GM08714 (cell line): ENCODE results near the gene TMEM158.

Source experiments
- H3K4me3 ChIP-seq: fragments of 200-500 bp; sonication (Bioruptor generic); 2 replicates; pipeline ENCODE4 v1.5.1; 2014; ENCODE audit warnings: mild to moderate bottlenecking, low read length, inconsistent platforms
- ZNF274 ChIP-seq: IDR thresholded peaks from 2 replicates; pipeline ENCODE4 v1.6.1; 2012; ENCODE audit warnings: mild to moderate bottlenecking, low read depth, low read length

The TMEM158 gene

DNA sequence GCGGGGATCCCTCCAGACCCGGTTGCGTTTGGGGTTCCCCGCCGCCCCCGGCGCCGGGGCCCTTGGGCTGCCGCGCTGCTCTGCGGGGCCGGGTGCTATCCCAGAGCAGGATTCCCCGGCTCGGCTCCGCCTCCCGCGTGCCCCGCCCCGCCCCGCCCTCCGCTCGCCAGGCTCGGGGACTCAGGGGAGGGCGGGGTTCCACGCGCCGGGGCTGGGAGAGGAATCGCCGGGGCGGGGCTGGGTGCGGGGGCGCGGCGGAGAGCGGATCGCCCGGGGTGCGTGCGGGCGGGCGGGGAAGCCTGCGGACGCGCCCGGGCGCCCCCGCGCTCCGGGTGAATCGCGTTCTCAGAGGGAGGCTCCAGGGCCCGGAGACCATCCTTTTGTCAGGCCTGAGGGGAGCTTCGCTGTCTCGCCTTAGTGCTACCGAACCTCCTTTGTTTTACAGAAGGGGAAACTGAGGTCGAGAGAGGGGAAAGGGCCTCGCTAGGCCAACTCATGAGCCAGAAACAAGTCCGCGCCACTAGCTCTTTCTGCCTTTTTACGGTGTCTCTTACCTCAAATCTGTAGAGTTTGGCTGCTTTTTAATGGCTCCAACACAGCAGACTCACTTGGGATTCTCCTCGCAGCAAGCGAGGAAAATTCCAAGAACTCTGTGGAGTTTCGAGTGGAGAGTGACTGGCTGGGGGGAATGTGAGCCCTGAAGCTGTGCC lies at the start of gene TMEM158:
Gene TMEM158, minus strand, starts transcription at position 82 of the 710 bp plus-strand sequence. CDS start 260 bp downstream, outside the sequence.
- H3K4me3 ChIP-seq, result peak within 1 kb of the TSS; percentile 40; the same call in 1 of the 2 replicates
- no peak for TF ChIP-seq ZNF274

DNA sequence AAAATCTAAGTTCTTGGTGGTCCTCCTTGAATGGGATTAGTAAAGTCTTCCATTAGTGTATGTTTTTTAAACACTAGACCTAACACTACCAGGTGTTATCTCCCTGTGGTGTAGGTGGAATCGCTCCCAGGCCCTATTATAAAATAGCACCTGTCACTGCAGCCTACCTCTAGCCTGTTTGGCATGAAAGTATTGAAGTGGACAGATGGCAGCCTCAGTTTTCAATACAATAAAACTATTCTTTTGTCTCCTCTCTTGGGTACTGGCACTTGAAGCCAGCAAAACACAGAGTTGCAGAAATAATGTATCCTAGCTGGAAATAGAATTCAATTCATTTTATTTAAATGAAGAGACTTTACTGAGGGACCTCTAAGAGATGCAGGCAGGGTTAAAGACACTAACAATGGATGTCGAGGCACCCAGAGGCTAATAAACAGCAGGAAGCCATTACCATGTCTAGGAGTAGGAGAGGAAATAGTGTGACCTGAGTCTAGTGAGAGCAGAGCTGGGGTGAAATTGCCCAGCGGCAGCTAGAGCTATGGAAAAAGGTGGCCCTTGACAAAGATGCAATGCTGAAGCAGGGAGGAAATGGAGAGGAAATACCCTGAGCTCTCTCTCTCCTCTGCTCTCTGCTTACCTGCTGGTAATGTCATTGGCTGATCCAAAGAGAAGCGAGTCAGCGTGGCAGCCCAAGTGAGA lies 49.1 kb upstream of the TMEM158 start:
- TF ChIP-seq ZNF274, result no peak
- no peak overlapping the region for H3K4me3 ChIP-seq

DNA sequence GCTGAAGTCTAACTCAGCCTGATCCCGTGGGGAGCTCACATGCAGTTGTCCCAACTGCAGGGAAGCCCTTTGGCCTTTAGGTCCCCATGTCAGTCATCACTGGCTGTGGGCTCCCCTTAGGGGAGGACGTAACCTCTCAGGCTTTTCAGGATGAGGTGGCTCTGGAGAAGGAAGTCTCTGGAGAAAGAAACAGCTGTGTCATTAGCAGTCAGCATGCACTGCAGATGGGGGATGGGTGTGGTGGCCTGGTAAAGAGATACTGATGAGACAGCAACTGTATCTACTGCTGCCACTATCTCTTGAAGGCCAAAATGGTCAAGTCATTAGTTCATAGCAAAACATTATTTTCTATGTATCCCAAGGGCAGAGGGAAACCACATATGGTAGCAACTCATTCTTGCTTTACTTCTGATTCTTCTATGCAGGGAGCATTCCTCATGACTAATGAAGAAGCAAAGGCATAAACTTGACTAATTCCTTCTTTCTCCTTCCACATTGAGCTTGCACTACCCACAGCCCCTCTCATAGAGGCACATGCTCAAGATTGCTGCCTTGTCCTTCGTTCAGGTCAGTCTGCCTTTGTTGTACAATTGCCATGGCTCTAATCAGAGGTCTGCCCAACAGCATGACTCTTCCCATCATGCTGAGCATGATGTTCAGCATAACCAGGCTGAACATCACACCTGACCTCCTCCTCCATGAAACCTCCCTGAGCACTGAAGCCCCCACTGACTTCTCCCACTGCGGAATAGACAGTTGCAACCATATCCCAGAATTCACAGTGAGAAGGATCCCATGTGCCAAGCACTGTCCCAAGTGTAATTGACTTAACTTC lies 47.8 kb upstream of the TMEM158 start:
- no peak overlapping the region for H3K4me3 ChIP-seq
- no peak for TF ChIP-seq ZNF274

DNA sequence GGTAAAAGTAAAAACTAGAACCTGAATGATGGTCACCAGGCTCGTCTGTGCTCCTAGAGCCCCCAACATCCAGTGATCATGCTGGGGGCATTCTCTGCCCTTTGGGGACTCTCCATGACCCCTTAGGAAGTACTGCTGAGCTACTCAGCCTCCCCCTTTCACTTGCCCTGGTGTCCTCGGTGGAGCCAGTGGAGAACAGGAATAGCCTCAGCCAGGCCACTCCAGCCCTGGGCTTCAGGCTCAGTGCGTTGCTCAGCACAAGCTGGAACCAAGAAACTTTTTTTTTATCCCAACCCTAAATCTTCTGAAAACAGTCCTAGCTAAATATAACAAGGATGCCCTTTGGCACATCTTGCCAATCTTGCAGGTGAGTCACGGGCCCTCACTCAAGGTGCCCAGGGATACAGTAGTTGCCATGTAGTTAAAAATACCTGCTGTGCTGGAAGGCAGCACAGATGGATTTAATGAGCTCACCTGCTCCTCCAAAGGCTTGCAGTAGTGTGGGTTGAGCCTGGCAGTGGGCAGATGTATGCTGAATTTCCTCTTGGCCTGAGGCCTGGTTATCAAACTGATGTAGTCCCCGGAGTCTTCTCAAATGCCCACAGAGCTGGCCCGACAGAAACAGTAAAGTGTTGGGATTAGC lies 46.9 kb upstream of the TMEM158 start:
- no peak overlapping the region for H3K4me3 ChIP-seq
- TF ChIP-seq ZNF274, result no peak

DNA sequence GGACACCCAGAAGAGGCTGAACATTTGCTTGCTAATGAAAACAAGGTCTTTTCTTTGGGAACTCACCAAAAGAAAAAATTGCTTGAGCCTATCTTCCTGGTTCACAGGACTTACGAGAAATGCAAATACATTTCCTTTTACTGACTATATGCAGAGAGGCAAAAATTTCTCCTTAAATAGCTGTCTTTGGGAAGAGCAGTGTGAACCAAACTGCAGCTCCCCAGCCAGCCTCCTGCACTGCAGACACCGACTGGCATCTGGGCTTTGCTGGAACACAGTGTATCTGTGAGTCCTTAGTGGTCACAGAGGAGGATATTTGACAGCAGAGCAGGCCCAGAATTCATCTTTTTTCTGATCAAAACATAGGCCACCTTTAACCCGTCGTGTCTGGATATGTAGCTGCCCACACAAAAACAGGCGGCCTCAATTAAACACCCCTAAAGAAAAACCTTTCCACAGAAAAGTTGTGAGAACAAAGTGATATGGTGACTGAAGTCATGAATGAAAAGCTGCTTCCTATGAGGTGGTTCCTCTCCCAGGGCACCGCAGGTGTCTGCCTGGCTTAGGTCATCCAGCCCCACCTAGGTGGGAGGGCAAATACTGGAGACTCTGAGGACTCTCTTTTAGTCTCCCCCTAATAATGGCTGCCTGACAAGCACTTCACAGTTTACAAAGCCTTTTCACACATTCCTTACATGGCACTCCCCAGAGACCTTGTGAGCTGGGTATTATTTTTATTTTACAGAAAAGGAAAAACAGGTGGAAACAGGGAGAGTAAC lies 46.1 kb upstream of the TMEM158 start:
- H3K4me3 ChIP-seq, result no peak overlapping the region
- TF ChIP-seq ZNF274, result no peak

DNA sequence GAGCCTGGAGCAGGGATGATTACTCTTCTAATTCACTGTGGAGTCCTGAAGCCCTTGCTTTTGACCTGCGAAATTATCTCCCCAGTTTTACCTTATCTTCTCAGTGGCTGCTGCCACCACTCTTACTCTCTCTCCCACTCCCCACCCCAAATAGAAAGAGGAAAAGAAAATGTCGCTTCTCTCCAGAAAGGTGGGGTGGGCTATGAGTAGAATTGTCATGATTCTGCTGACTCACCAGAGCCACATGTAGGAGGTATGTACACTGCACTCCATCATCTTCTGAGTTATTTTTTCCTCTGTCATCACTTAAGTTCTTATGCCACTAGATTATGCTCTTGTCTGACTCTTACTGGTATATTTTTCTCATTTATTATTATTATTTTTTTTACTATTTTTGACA lies 43.9 kb upstream of the TMEM158 start:
- no peak overlapping the region for H3K4me3 ChIP-seq
- TF ChIP-seq ZNF274, result no peak

DNA sequence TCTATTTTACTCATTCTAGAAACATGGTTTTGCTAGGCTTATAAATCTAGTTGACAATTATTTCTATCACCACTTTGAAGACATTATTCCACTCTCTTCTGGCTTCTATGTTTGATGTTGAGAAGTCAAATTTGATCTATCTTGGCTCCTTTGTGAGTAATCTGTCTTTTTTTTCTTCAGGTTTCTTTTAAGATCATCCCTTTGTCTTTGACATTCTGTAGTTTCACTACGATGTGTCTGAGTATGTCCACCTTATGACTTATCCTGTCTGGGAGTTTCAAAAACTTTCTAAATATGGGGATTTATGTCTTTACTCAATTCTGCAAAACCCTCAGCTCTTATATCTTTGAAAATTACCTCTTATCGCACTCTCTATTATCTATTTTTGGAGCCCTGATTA lies 41.0 kb upstream of the TMEM158 start:
- no peak overlapping the region for H3K4me3 ChIP-seq
- no peak for TF ChIP-seq ZNF274

DNA sequence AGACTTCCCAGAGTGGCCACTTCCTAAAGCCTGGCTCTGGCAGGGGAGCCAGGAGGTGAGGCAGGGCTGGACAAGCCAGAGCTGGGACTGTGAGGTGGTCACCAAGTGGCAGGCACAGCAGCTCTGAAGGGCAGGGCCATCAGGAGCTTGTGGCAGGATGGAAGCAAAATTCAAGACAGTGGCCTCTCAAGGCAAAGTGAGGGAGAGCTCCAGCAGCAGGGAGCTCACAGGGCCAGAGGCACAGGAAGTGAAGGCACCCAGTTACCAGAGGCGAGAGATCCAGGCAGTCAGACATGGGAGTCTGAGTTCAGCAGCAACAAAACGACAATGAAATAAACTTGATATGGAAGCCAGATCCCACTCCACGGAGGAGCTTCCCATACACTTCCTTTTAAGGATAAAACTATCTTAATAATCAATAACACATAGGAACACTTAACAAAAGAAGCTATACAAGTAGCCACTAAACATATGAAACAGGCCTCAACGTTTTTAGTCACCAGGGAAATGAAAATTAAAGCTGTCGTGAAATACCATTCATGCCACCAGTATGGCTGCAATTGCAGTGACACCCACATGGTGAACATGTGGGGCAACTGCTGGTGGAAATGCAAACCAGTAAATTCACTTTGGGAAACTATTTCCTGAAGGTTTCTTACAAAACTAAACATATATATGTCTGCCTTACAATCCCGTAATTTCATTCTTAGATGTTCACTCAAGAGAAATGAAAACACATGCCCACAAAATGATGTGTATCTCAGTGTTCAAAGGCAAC lies 35.4 kb upstream of the TMEM158 start:
- no peak for TF ChIP-seq ZNF274
- H3K4me3 ChIP-seq, result no peak overlapping the region

DNA sequence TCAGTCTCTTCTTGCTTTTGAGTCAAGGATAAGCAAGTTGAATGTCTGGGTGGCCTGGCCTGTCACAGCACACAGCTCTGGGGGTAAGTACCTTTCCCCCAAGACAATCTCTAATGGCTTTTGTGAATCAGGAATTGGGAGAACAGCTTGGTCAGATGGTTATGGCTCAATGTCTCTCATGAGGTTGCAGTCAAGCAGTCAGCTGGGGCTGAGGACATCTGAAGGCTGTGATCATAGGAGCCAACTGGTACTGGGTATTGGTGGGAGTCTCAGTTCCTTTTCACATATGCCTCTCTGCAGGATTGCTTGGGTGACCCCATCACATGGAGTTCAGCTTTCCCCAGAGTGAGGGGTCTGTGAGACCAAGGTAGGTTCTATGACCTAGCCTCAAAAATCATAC lies 33.0 kb upstream of the TMEM158 start:
- no peak overlapping the region for H3K4me3 ChIP-seq
- no peak for TF ChIP-seq ZNF274

DNA sequence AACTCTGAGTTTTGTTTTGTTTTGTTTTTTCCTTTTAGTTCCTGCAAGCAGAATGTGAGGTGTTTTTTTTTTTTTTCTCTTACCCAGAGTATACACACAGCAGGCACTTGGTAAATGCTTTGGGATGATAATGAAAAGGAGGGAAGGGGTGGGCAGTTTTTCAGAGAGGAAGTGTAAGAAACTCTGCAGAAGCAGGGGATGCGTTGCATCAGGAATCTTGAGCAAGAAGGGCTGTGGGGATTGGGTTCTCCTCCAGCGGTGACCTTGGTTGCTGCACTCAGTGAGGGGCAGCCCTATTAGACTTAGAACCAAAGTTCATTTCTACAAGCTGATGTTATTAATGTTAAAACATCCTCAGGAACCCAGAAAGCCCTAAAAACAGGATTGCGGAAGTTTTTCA lies 32.2 kb upstream of the TMEM158 start:
- H3K4me3 ChIP-seq, result no peak overlapping the region
- TF ChIP-seq ZNF274, result no peak

DNA sequence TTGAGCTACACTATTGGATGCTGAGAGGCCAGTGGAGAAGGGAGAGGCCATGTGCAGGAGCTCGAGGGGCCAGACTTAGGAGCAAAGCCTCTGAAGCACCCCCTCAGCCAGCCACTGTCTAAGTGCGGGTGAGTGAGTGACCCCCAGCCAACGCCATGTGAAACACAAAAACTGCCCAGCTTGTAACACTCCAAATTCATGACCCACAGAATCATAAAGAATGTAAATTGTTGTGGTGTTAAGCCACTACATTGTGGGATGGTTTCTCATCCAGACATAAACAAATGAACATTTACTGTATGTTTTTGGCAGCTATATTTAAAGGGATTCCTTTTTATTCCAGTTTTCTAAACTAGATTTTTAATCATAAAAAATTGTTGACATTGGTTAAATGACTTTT lies 27.2 kb upstream of the TMEM158 start:
- no peak for TF ChIP-seq ZNF274
- no peak overlapping the region for H3K4me3 ChIP-seq

DNA sequence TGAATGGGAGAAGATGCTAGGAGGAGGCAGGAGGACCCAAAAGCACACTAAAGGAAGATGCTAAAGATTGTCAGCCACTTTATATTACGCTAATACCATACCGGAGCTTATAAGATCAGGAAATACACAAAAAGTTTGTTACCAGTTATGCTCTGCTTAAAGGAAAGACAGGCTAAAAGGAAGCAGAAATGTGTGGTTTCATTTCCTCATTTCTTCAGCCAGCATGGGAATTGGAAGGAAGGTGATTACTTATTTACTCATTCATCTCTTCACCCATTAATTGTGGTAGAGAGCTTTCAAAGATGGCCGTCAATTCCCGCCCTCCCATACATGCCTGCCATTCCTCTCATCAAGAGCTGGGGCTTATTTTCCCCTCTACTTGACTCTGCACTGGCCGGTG lies 26.7 kb upstream of the TMEM158 start:
- H3K4me3 ChIP-seq, result no peak overlapping the region
- no peak for TF ChIP-seq ZNF274

DNA sequence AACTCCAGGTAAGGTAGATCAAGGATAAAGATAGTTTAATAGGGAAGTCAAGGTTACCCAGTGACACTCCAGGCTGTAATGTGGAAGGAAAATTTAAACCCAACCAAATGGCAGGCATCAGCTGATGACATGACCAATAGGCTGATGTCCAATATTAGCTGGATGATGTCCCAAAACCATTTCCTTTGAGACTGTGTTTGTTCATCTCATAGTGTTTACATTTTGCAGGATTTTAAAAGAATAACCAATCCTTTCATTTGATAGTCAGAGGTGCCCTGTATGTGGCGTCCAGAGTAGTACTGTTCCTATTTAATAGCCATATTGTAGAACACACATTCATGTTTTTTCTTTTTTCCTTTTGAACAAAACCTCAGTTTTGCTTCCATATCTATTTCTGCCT lies 23.3 kb upstream of the TMEM158 start:
- H3K4me3 ChIP-seq, result no peak overlapping the region
- TF ChIP-seq ZNF274, result no peak
